ACC112 (cell line): ENCODE data around the gene H2BK1.

ENCODE experiments used
- H2AFZ ChIP-seq: fragments of 200-600 bp; sonication (generic); one replicate; pipeline ENCODE4 v1.6.0; 2017; ENCODE audit warnings: antibody characterized with exemption, low read length; ENCODE audit not compliant: unreplicated experiment
- H3K27ac ChIP-seq: fragments of 200-600 bp; sonication (generic); 2 replicates; pipeline ENCODE4 v1.5.1; 2014; ENCODE audit warnings: low read depth, mild to moderate bottlenecking, antibody characterized with exemption, low read length, moderate library complexity
- H3K27me3 ChIP-seq: fragments of 200-600 bp; sonication (generic); 2 replicates; pipeline ENCODE4 v1.6.1; 2014; ENCODE audit warnings: mild to moderate bottlenecking, antibody characterized with exemption, low read length, moderate library complexity, mixed read lengths; ENCODE audit not compliant: insufficient read depth
- H3K36me3 ChIP-seq: fragments of 200-600 bp; sonication (generic); 2 replicates; pipeline ENCODE4 v1.6.1; 2016; ENCODE audit warnings: mild to moderate bottlenecking, antibody characterized with exemption, low read length, moderate library complexity, mixed read lengths; ENCODE audit not compliant: insufficient read depth
- H3K4me1 ChIP-seq: fragments of 200-600 bp; sonication (generic); one replicate; pipeline ENCODE4 v1.6.1; 2016; ENCODE audit warnings: low read length, mixed read lengths; ENCODE audit not compliant: insufficient read depth, unreplicated experiment, control insufficient read depth
- H3K4me3 ChIP-seq: fragments of 200-600 bp; sonication (generic); 2 replicates; pipeline ENCODE4 v1.5.1; 2014; ENCODE audit warnings: mild to moderate bottlenecking, low read depth, low read length
- H3K79me2 ChIP-seq: fragments of 200-600 bp; sonication (generic); one replicate; pipeline ENCODE4 v1.6.0; 2016; ENCODE audit warnings: low read length; ENCODE audit not compliant: control insufficient read depth, unreplicated experiment, insufficient read depth

Gene H2BK1

DNA sequence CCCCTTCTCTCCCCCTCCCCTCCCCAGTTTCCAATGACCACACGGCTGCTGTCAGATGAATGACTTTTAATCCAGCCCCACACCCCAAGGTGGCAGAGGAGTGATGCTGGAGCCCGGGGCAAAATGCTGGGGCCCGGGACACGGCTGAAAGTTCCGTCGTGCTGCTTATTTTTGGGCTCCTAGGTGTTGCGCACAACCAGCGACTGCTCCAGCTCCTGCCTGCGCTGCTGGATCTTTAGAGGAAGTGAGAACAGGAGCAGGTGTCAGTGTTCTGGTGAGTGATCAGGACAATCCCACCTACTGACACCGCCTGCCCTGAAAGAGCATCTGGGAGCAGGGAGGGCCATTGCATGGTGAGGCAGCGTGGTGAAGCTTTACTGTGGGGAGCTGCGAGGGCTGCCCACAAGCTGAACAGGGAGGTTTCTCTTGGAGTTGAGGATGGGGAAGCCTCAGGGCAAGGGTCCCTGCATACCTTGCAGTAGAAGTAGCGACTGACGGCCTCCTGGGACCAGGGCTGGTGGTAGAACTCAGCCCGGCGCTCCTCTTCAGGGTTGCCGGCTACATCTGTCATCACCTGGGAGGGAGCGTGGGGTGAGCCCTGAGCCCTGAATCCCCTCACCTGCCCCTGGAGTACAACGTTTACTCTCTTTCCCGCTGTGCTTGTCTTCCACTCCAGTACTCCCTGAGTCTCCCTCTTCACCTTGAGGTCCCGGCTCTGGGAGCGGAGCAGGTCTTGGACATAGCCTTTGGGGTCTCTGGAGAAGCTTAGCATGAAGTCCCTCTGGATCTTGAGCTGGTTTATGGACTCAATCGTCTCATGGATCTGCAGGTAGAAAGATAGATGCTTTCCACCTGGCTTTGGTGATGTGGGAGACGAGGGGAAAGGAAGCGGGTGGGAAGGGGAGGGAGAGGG is 28.9 kb upstream of the H2BK1 start:
- Histone ChIP-seq H3K4me3 (no peak overlapping the region), H3K36me3 (peaks cover 6% of the 10 kb centered on the region; the same call in 1 of the 2 replicates), H2AFZ (no peak overlapping the region), H3K79me2 (peaks cover 42% of the 10 kb centered on the region), H3K27me3 (no peaks in the 10 kb centered on the region), H3K27ac (no peak overlapping the region), H3K4me1 (peaks cover 7% of the 10 kb centered on the region)

DNA sequence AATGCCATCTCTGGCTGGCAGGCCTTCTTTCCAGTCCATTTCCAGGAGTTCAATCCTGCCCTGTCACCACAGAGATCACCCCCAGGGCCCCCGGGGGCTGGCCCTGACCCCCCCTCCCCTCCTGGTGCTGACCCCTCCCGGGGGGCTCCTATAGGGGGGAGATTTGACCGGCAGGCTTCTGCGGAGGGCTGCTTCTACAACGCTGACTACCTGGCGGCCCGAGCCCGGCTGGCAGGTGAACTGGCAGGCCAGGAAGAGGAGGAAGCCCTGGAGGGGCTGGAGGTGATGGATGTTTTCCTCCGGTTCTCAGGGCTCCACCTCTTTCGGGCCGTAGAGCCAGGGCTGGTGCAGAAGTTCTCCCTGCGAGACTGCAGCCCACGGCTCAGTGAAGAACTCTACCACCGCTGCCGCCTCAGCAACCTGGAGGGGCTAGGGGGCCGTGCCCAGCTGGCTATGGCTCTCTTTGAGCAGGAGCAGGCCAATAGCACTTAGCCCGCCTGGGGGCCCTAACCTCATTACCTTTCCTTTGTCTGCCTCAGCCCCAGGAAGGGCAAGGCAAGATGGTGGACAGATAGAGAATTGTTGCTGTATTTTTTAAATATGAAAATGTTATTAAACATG is 28.0 kb upstream of the H2BK1 start:
- H3K27ac ChIP-seq, result no peak overlapping the region
- peaks cover 16% of the 10 kb centered on the region for H3K4me1 ChIP-seq
- H3K27me3 ChIP-seq, result no peaks in the 10 kb centered on the region
- peaks cover 51% of the 10 kb centered on the region for H3K79me2 ChIP-seq
- no peak overlapping the region for H3K4me3 ChIP-seq
- H2AFZ ChIP-seq, result no peak overlapping the region
- peaks cover 7% of the 10 kb centered on the region; the same call in 1 of the 2 replicates for H3K36me3 ChIP-seq

DNA sequence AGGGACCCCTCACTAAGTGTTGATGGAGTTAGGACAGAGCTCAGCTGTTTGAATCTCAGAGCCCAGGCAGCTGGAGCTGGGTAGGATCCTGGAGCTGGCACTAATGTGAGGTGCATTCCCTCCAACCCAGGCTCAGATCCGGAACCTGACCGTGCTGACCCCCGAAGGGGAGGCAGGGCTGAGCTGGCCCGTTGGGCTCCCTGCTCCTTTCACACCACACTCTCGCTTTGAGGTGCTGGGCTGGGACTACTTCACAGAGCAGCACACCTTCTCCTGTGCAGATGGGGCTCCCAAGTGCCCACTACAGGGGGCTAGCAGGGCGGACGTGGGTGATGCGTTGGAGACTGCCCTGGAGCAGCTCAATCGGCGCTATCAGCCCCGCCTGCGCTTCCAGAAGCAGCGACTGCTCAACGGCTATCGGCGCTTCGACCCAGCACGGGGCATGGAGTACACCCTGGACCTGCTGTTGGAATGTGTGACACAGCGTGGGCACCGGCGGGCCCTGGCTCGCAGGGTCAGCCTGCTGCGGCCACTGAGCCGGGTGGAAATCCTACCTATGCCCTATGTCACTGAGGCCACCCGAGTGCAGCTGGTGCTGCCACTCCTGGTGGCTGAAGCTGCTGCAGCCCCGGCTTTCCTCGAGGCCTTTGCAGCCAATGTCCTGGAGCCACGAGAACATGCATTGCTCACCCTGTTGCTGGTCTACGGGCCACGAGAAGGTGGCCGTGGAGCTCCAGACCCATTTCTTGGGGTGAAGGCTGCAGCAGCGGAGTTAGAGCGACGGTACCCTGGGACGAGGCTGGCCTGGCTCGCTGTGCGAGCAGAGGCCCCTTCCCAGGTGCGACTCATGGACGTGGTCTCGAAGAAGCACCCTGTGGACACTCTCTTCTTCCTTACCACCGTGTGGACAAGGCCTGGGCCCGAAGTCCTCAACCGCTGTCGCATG is 27.2 kb upstream of the H2BK1 start:
- Histone ChIP-seq H3K36me3 (peaks cover 7% of the 10 kb centered on the region; the same call in 1 of the 2 replicates), H3K4me1 (peaks cover 11% of the 10 kb centered on the region), H3K4me3 (no peak overlapping the region), H3K27me3 (no peaks in the 10 kb centered on the region), H3K27ac (no peak overlapping the region), H2AFZ (no peak overlapping the region), H3K79me2 (peaks cover 59% of the 10 kb centered on the region)

DNA sequence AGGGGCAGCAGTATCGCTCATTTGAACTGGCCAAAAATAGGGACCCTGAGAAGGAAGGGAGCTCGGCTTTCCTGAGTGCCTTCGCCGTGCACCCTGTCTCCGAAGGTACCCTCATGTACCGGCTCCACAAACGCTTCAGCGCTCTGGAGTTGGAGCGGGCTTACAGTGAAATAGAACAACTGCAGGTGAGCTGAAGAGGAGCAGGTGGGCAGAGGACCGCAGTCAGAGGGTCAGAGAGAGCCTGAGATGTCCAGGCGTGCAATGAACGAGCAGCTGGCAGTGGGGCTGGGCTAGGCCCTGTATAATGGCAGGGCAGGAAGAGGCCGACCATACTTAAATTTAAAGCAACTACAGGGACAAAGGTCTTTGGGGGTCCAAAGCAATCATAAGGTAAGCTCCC is 26.1 kb upstream of the H2BK1 start:
- H3K27me3 ChIP-seq, result no peaks in the 10 kb centered on the region
- H3K36me3 ChIP-seq, result peaks cover 7% of the 10 kb centered on the region; the same call in 1 of the 2 replicates
- H3K27ac ChIP-seq, result no peak overlapping the region
- peaks cover 16% of the 10 kb centered on the region for H3K4me1 ChIP-seq
- H2AFZ ChIP-seq, result no peak overlapping the region
- no peak overlapping the region for H3K4me3 ChIP-seq
- peaks cover 61% of the 10 kb centered on the region for H3K79me2 ChIP-seq

DNA sequence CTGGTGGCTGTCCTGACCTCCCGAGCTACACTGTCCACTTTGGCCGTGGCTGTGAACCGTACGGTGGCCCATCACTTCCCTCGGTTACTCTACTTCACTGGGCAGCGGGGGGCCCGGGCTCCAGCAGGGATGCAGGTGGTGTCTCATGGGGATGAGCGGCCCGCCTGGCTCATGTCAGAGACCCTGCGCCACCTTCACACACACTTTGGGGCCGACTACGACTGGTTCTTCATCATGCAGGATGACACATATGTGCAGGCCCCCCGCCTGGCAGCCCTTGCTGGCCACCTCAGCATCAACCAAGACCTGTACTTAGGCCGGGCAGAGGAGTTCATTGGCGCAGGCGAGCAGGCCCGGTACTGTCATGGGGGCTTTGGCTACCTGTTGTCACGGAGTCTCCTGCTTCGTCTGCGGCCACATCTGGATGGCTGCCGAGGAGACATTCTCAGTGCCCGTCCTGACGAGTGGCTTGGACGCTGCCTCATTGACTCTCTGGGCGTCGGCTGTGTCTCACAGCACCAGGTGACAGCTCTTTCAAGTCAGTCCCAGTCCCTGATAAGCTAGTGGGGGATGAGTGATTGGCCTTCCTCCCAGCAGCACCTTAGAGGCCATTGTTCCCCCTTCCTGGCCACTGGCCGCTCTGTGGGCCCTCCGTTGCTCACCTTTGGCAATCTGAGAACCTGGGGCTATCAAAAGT is 25.0 kb upstream of the H2BK1 start:
- Histone ChIP-seq H3K79me2 (peaks cover 61% of the 10 kb centered on the region), H3K36me3 (peaks cover 7% of the 10 kb centered on the region; the same call in 1 of the 2 replicates), H3K4me1 (peaks cover 21% of the 10 kb centered on the region), H3K27me3 (no peaks in the 10 kb centered on the region), H3K4me3 (no peak overlapping the region; the same call in 1 of the 2 replicates), H3K27ac (no peak overlapping the region), H2AFZ (no peak overlapping the region)

DNA sequence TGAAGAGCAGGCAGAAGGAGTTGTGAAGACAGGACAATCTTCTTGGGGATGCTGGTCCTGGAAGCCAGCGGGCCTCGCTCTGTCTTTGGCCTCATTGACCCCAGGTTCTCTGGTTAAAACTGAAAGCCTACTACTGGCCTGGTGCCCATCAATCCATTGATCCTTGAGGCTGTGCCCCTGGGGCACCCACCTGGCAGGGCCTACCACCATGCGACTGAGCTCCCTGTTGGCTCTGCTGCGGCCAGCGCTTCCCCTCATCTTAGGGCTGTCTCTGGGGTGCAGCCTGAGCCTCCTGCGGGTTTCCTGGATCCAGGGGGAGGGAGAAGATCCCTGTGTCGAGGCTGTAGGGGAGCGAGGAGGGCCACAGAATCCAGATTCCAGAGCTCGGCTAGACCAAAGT is 23.5 kb upstream of the H2BK1 start:
- Histone ChIP-seq H3K27me3 (no peaks in the 10 kb centered on the region), H3K27ac (peak overlapping the region; percentile 72), H3K36me3 (peaks cover 7% of the 10 kb centered on the region; the same call in 1 of the 2 replicates), H3K4me3 (peak overlapping the region; percentile 83), H2AFZ (no peak overlapping the region), H3K4me1 (peaks cover 21% of the 10 kb centered on the region), H3K79me2 (peaks cover 61% of the 10 kb centered on the region)

DNA sequence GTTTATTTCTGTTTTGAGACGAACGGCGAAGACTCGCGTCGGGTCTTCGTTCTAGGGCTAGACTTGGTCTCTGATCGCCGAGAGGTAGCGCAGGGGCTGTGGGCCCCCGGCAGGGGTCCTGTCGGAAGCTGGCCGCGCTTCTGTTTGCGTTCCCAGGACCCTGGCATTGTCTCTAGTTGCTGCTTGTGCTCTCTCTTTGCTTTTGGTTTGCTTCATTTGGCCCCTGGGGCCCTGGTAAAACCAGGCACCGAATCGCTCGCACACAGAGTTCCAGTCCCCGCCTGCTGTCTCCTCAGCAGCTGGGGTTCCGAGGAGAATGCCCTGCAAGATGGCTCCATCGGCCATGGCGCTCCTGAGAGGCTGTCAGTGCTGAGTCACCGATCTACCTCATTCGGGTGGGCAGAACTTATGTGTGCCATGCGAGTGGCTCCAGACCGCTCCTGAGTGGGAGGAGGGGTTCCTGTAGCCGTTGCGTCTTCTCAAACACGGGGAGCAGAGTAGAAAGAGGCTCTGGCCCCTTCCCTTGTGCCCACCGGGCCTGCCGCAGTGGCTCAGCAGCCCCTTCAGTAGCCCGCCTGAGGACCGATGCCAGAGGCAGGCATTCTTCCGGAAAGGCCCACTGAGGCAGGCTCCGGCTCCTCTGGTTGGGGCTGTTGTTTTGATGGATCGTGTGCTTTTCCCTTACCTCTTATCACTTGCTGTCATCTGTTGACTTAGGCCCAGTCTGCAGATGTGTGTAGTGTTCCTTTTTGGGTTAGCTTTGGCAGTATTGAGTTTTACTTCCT is 22.8 kb upstream of the H2BK1 start:
- no peaks in the 10 kb centered on the region for H3K27me3 ChIP-seq
- peak overlapping the region; percentile 72 for H3K27ac ChIP-seq
- H3K4me1 ChIP-seq, result peaks cover 25% of the 10 kb centered on the region
- peak overlapping the region; percentile 83 for H3K4me3 ChIP-seq
- H3K79me2 ChIP-seq, result peaks cover 58% of the 10 kb centered on the region
- H3K36me3 ChIP-seq, result peaks cover 7% of the 10 kb centered on the region; the same call in 1 of the 2 replicates
- H2AFZ ChIP-seq, result no peak overlapping the region

DNA sequence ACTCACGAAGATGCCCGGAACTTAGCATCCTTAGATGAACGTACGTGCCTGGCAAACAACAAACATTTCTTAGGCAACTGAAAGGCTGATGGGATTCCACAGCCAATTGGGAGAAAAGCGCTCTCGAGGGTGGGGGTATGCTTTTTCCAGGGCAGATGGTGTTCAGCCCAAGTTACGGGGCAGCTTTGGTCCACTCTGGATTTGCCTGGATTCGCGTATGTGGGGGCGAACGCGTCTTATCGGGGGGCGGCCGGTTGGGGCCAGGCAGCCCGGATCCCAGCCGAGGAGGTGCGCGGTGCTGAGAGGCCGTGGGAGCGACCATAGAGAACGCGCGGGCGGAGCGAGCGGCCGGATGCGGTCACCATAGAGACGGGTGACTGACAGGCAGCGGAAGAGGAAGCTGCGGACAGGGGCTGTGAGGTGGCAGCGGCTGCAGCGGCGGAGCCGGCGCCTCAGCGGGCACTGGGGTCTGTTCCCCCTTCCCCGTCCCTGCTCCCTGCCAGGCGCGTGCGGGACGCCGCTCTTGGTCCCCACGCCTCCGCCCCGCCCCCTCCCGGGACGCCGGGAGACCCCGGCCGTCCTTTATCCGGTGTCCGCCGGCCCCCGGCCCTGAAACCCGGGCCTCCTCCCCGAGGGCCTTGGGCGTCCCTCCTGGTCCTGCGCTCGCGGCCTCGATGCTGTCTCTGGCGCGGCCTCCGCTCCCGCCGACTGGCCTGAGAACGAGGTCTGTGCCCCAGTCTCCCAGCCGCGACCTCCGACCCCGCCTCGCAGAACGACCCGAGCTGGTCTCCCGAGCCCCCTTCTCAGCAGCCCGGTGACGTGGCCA is 22.0 kb upstream of the H2BK1 start, which contains the start of gene CHPF2:
Gene CHPF2, plus strand, starts transcription at position 393 of the 826 bp plus-strand sequence. CDS start 1,529 bp downstream, outside the sequence.
- peak within 1 kb of the TSS; percentile 34 for H2AFZ ChIP-seq
- peaks cover 50% of the 10 kb centered on the region for H3K79me2 ChIP-seq
- H3K27ac ChIP-seq, result peak within 1 kb of the TSS; percentile 72
- peaks cover 28% of the 10 kb centered on the region for H3K4me1 ChIP-seq
- H3K27me3 ChIP-seq, result no peaks in the 10 kb centered on the region
- peak within 1 kb of the TSS; percentile 83 for H3K4me3 ChIP-seq
- peaks cover 7% of the 10 kb centered on the region; the same call in 1 of the 2 replicates for H3K36me3 ChIP-seq
